AG04450 (cell line): ENCODE data around the gene APOE. TPM values are rescaled to one million over a fixed set of nuclear protein-coding genes. Genes with fewer than 3 reads are reported as not detected.

Source experiments
- CTCF ChIA-PET: fragments of 300-600, 350-600 bp; formaldehyde crosslinking; extraction: SDS; loops from one replicate; lab custom pipeline; 2022; ENCODE audit warnings: antibody characterized with exemption, inconsistent platforms; lab: Charles Lee
- POLR2A ChIA-PET: fragments of 350-600 bp; formaldehyde crosslinking; extraction: SDS; loops from one replicate; lab custom pipeline; 2021; ENCODE audit warnings: antibody characterized with exemption, inconsistent platforms; lab: Yijun Ruan, JAX
- DNase-seq: peaks from one replicate; pipeline ENCODE4 v3.0.0-alpha.2; 2011; ENCODE audit warnings: low read depth, low spot score
- H3K27ac ChIP-seq: one replicate; pipeline ENCODE4 v1.5.1; 2012; ENCODE audit warnings: low read depth, low read length, control low read depth
- H3K27me3 ChIP-seq: one replicate; pipeline ENCODE4 v1.6.0; 2012; ENCODE audit warnings: low read length; ENCODE audit not compliant: control insufficient read depth, insufficient read depth
- H3K4me3 ChIP-seq: 2 replicates; pipeline ENCODE4 v1.5.1; 2011; ENCODE audit warnings: mild to moderate bottlenecking, low read depth, low read length, control low read depth
- H3K9me3 ChIP-seq: 2 replicates; pipeline ENCODE4 v1.5.1; 2012; ENCODE audit warnings: low read length; ENCODE audit not compliant: control insufficient read depth, insufficient read depth
- CTCF ChIP-seq: IDR thresholded peaks from 2 replicates; pipeline ENCODE4 v1.5.1; 2011; ENCODE audit warnings: low read depth, low read length, control low read depth, inconsistent platforms
- polyA plus RNA-seq: library from polyadenylated mRNA; depleted of rRNA; stranded (reverse); fragments of >200 nt; gene quantifications from 2 replicates; pipeline ENCODE4 v1.2.3, GENCODE V29; 2011

APOE gene
- polyA plus RNA-seq, 1 experiment, result 5.9 TPM

- ChIA-PET CTCF (interaction anchor here (1.5 kb wide), 1 partner anchor 9 kb away, joined by 4 read pairs; no protein-coding TSS in a partner anchor), POLR2A (no interaction called here)
- no peaks in the 10 kb centered on the region for H3K27me3 ChIP-seq
- no peaks in the 10 kb centered on the region for H3K9me3 ChIP-seq
- no peak overlapping the region for H3K27ac ChIP-seq
- no peak for DNase-seq
- no peak overlapping the region for H3K4me3 ChIP-seq
- no peak for TF ChIP-seq CTCF
Measured at GRCh38 chr19:44894052-44894400, 11.6 kb upstream of the APOE start.

GRCh38 chr19:44894946-44895345 lies 10.7 kb upstream of the APOE start:
- H3K9me3 ChIP-seq, result no peaks in the 10 kb centered on the region
- DNase-seq, result no peak
- ChIA-PET CTCF (interaction anchor here (0.7 to 1.5 kb wide), 3 partner anchors 8 to 57 kb away, joined by 4 to 5 read pairs (median 4); partner anchors contain the start of gene APOE), POLR2A (no interaction called here)
- no peaks in the 10 kb centered on the region for H3K27me3 ChIP-seq
- no peak overlapping the region for H3K4me3 ChIP-seq
- TF ChIP-seq CTCF, result no peak
- no peak overlapping the region for H3K27ac ChIP-seq

- TF ChIP-seq CTCF, result no peak
- ChIA-PET POLR2A (no interaction called here), CTCF (no interaction called here)
- no peaks in the 10 kb centered on the region for H3K27me3 ChIP-seq
- no peak for DNase-seq
- H3K4me3 ChIP-seq, result no peak overlapping the region
- H3K9me3 ChIP-seq, result no peaks in the 10 kb centered on the region
- no peak overlapping the region for H3K27ac ChIP-seq
Measured at GRCh38 chr19:44897835-44898234, 7.8 kb upstream of the APOE start.

GRCh38 chr19:44900328-44901244 lies 5.0 kb upstream of the APOE start:
- ChIA-PET POLR2A (no interaction called here), CTCF (interaction anchor here (0.6 to 0.8 kb wide), 2 partner anchors 36 to 52 kb away, joined by 3 to 8 read pairs; no protein-coding TSS in a partner anchor)
- Histone ChIP-seq H3K9me3 (no peaks in the 10 kb centered on the region), H3K27ac (no peak overlapping the region), H3K4me3 (no peak overlapping the region), H3K27me3 (peaks cover 5% of the 10 kb centered on the region)
- no peak for DNase-seq
- no peak for TF ChIP-seq CTCF

GRCh38 chr19:44903216-44903601 lies 2.4 kb upstream of the APOE start:
- POLR2A ChIA-PET, result interaction anchor here (0.5 kb wide), 1 partner anchor 12 kb away, joined by 3 read pairs; no protein-coding TSS in a partner anchor
- no peak for TF ChIP-seq CTCF
- H3K27ac ChIP-seq, result no peak overlapping the region
- CTCF ChIA-PET, result interaction anchor here (0.6 to 4.5 kb wide), 6 partner anchors 8 to 119 kb away, joined by 4 to 101 read pairs (median 8); partner anchors contain the start of genes APOC1 and CLPTM1
- H3K9me3 ChIP-seq, result no peaks in the 10 kb centered on the region
- H3K27me3 ChIP-seq, result peaks cover 9% of the 10 kb centered on the region
- no peak overlapping the region for H3K4me3 ChIP-seq
- DNase-seq, result no peak
